Measurements from ENCODE around the gene ILF2.
"Not testable (repeated sequence)": the region's sequence is repeated elsewhere in the genome, so short reads cannot be mapped to it uniquely, and the experiment has no call there.

Gene ILF2

DNA sequence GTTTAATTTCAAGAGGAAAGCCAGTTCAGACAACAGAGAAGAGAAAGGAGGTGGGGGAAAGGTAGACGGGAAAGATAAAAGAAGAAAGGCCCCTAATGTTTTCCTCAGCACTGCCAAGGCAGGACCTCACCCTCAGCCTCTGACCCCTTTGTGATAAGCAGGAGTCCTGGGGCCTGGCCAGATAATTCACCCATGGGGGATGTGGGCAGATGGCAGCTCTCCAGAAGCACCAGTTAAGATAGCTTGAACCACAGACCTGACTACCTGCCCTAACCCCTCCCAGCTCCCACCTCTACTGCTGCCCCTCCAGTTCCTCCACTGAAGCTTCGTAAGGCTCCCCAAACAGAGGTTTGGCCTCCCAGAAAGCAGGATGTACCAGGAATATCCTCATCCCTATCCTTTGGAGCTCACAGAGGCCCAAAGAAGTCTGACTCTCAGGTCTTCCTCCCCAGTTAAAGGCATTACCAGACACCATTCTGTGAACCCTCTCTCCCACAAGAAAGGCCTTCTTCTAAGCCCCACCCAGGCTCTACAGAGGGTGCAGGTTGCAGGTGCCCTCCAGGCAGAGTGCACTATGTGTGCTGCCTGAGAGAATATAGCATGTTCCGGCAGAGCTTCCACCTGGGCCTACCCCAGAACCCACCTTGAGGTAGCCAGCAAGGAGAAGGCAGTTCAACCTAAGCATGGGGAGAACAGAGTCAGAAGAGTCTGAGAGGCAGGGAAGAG, 21.5 kb downstream of the ILF2 start:
- peaks cover 16 to 23% of the 10 kb centered on the region in 2 donors for H3K36me3 ChIP-seq (ENCODE audit: control insufficient read depth in 2 of 2, insufficient read depth in 2 of 2, low read length in 2 of 2)
- no peak overlapping the region for H3K27ac ChIP-seq (ENCODE audit: low read depth in 2 of 2, low read length in 2 of 2)
- no peaks in the 10 kb centered on the region for H3K27me3 ChIP-seq (ENCODE audit: control insufficient read depth in 2 of 2, insufficient read depth in 2 of 2, low read length in 2 of 2)
- no peak overlapping the region for H3K4me3 ChIP-seq (ENCODE audit: low read length in 2 of 2)
- H3K9ac ChIP-seq (ENCODE audit: low read depth in 1 of 2, low read length in 2 of 2): no peak overlapping the region
- no peaks in the 10 kb centered on the region for H3K9me3 ChIP-seq (ENCODE audit: control insufficient read depth in 2 of 2, low read length in 2 of 2)
- peaks cover 6 to 11% of the 10 kb centered on the region in 2 donors for H3K4me1 ChIP-seq (ENCODE audit: control insufficient read depth in 2 of 2, insufficient read depth in 2 of 2, low read length in 2 of 2)

DNA sequence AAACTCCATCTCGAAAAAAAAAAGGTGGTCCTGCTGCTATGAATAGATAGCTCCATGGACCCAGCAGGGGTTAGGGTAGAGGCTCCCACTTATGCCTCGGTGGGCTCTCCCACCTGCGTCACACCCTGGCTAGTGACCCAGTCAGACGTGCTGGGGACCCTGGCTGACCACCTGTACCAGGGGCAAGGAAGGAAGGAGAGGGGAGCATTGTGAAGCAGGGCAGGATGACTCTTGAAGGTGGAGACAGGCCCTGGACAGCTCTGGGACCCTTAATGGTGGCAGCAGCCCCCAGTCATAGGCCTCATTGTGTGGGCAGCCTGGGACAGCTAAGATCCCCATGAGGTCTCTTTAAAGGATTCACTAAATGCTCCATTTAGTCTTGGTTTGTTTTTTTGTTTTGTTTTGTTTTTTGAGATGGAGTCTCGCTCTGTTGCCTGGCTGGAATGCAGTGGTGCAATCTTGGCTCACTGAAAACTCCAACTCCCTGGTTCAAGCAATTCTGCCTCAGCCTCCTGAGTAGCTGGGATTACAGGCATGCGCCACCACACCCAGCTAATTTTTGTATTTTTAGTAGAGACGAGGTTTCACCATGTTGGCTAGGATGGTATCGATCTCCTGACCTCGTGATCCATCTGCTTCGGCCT, 22.7 kb downstream of the ILF2 start:
- H3K9me3 ChIP-seq (ENCODE audit: control insufficient read depth in 2 of 2, low read length in 2 of 2): no peaks in the 10 kb centered on the region
- no peak overlapping the region for H3K4me3 ChIP-seq (ENCODE audit: low read length in 2 of 2)
- H3K9ac ChIP-seq (ENCODE audit: low read depth in 1 of 2, low read length in 2 of 2): no peak overlapping the region
- H3K27ac ChIP-seq (ENCODE audit: low read depth in 2 of 2, low read length in 2 of 2): no peak overlapping the region
- peaks cover 6 to 10% of the 10 kb centered on the region in 2 donors for H3K4me1 ChIP-seq (ENCODE audit: control insufficient read depth in 2 of 2, insufficient read depth in 2 of 2, low read length in 2 of 2)
- H3K27me3 ChIP-seq (ENCODE audit: control insufficient read depth in 2 of 2, insufficient read depth in 2 of 2, low read length in 2 of 2): no peaks in the 10 kb centered on the region
- H3K36me3 ChIP-seq (ENCODE audit: control insufficient read depth in 2 of 2, insufficient read depth in 2 of 2, low read length in 2 of 2): peaks cover 25 to 33% of the 10 kb centered on the region in 2 donors

DNA sequence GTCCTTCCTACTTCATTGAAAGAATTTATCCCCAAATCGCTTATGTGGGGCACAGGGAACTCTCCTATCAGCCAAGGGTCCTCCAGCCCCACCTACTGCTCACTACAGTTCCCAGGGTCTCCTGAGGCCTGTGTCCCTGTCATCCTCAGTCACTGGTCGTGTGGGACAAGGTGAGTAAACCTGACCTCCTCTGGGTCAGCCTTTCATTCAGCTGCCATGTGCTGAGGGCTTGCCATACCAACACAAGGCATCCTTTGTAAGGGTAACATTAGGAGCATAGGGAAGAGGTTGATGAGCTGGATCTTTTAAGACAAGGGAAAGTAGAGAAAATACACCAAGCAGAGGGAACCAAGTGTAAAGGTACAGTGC, 23.5 kb downstream of the ILF2 start:
- no peaks in the 10 kb centered on the region for H3K9me3 ChIP-seq (ENCODE audit: control insufficient read depth in 2 of 2, low read length in 2 of 2)
- no peak overlapping the region for H3K27ac ChIP-seq (ENCODE audit: low read depth in 2 of 2, low read length in 2 of 2)
- no peaks in the 10 kb centered on the region for H3K27me3 ChIP-seq (ENCODE audit: control insufficient read depth in 2 of 2, insufficient read depth in 2 of 2, low read length in 2 of 2)
- H3K4me3 ChIP-seq (ENCODE audit: low read length in 2 of 2): no peak overlapping the region
- no peak overlapping the region for H3K9ac ChIP-seq (ENCODE audit: low read depth in 1 of 2, low read length in 2 of 2)
- peaks cover 0 to 3% of the 10 kb centered on the region in 2 donors for H3K4me1 ChIP-seq (ENCODE audit: control insufficient read depth in 2 of 2, insufficient read depth in 2 of 2, low read length in 2 of 2)
- H3K36me3 ChIP-seq (ENCODE audit: control insufficient read depth in 2 of 2, insufficient read depth in 2 of 2, low read length in 2 of 2): peaks cover 33 to 41% of the 10 kb centered on the region in 2 donors

DNA sequence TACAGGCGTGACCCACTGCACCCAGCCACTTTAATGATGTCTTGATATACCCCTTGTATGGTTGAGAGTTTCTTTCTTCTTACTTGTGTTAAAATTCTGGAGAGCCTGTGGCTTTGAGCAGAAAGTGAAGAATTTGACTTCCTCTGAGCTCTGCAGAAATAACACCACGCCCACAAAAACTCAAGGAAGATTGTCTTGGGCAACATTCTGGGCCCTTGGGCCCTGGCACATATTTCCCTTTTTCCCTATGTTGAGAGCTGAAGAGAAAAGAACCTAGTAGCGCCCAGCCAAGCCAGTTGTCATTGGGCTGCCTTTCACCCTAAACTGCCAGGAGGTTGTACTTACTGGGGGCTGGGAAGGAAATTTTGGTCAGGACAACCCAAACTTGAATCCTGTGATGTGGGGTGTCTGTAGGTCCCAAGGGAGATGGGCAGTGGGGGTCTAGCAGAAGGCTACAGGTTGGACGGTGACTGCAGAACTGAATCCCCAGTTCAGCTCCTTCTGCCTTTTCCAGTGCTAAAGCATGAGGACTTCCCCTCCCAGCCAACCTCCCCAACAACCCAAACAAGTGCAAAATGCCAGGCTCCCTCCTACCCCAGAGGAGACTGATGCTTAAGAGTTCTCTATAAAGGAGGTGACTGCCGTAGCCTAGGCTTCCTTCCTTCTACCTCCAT, 24.0 kb downstream of the ILF2 start:
- Histone ChIP-seq H3K9me3 (ENCODE audit: control insufficient read depth in 2 of 2, low read length in 2 of 2) (no peaks in the 10 kb centered on the region), H3K4me1 (ENCODE audit: control insufficient read depth in 2 of 2, insufficient read depth in 2 of 2, low read length in 2 of 2) (peaks cover 0 to 3% of the 10 kb centered on the region in 2 donors), H3K36me3 (ENCODE audit: control insufficient read depth in 2 of 2, insufficient read depth in 2 of 2, low read length in 2 of 2) (peaks cover 38 to 46% of the 10 kb centered on the region in 2 donors), H3K9ac (ENCODE audit: low read depth in 1 of 2, low read length in 2 of 2) (no peak overlapping the region), H3K4me3 (ENCODE audit: low read length in 2 of 2) (no peak overlapping the region), H3K27ac (ENCODE audit: low read depth in 2 of 2, low read length in 2 of 2) (no peak overlapping the region), H3K27me3 (ENCODE audit: control insufficient read depth in 2 of 2, insufficient read depth in 2 of 2, low read length in 2 of 2) (no peaks in the 10 kb centered on the region)

DNA sequence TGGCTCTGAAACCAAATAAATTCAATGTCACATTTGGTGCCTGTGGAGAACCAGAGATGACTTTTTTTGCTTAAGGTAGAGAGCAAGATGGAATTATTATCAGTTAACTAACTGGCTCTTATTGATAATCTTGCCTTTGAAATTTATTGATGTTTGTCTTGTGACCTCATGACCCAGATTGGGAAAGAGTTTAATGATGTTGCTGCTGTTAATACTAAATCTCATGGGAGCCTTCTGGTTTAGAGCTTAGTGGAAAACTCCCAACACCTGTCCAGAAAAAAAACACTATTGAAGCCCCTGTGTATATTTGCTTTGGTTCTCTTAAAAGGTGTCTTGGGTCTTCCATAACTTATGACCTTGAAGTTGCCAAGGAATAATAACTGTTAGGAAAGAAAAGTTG, 27.0 kb downstream of the ILF2 start:
- Histone ChIP-seq H3K9me3 (ENCODE audit: control insufficient read depth in 2 of 2, low read length in 2 of 2) (no peaks in the 10 kb centered on the region), H3K27me3 (ENCODE audit: control insufficient read depth in 2 of 2, insufficient read depth in 2 of 2, low read length in 2 of 2) (no peaks in the 10 kb centered on the region), H3K36me3 (ENCODE audit: control insufficient read depth in 2 of 2, insufficient read depth in 2 of 2, low read length in 2 of 2) (peaks cover 65 to 66% of the 10 kb centered on the region in 2 donors), H3K4me1 (ENCODE audit: control insufficient read depth in 2 of 2, insufficient read depth in 2 of 2, low read length in 2 of 2) (no peaks in the 10 kb centered on the region), H3K9ac (ENCODE audit: low read depth in 1 of 2, low read length in 2 of 2) (no peak overlapping the region), H3K4me3 (ENCODE audit: low read length in 2 of 2) (no peak overlapping the region), H3K27ac (ENCODE audit: low read depth in 2 of 2, low read length in 2 of 2) (no peak overlapping the region)

DNA sequence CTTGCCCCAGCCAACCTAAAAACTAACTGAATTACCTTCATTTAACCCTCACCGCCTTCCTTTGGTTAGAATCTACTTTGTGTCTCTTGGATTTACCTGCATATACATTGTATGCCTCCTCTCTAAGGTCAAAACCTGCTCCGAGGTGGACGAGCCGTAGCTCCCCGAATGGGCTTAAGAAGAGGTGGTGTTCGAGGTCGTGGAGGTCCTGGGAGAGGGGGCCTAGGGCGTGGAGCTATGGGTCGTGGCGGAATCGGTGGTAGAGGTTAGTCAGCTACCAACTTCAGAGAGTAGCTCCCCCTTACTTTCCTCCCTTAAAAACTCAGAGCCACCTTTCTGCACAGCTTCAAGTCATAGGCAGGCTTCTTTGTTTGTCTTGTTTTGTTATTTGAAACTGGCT, 27.7 kb downstream of the ILF2 start:
- Histone ChIP-seq H3K4me1 (ENCODE audit: control insufficient read depth in 2 of 2, insufficient read depth in 2 of 2, low read length in 2 of 2) (peaks cover 0 to 1% of the 10 kb centered on the region in 2 donors), H3K9ac (ENCODE audit: low read depth in 1 of 2, low read length in 2 of 2) (no peak overlapping the region), H3K27ac (ENCODE audit: low read depth in 2 of 2, low read length in 2 of 2) (no peak overlapping the region), H3K9me3 (ENCODE audit: control insufficient read depth in 2 of 2, low read length in 2 of 2) (no peaks in the 10 kb centered on the region), H3K27me3 (ENCODE audit: control insufficient read depth in 2 of 2, insufficient read depth in 2 of 2, low read length in 2 of 2) (no peaks in the 10 kb centered on the region), H3K36me3 (ENCODE audit: control insufficient read depth in 2 of 2, insufficient read depth in 2 of 2, low read length in 2 of 2) (peaks cover 70 to 73% of the 10 kb centered on the region in 2 donors), H3K4me3 (ENCODE audit: low read length in 2 of 2) (no peak overlapping the region)

DNA sequence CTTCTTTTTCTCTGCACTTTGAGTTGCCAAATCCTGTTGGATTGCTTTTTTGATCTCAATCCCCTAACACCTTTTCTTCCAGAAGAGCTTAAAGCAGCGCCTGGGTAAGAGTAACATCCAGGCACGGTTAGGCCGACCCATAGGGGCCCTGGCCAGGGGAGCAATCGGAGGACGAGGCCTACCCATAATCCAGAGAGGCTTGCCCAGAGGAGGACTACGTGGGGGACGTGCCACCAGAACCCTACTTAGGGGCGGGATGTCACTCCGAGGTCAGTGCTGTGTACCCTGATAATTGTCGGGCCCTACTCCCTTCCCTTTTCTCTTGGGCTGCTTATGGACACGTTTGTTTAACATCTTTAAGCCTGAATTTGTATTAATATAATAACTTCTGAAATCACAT, 28.6 kb downstream of the ILF2 start:
- H3K27ac ChIP-seq (ENCODE audit: low read depth in 2 of 2, low read length in 2 of 2): no peak overlapping the region
- H3K36me3 ChIP-seq (ENCODE audit: control insufficient read depth in 2 of 2, insufficient read depth in 2 of 2, low read length in 2 of 2): peaks cover 77 to 81% of the 10 kb centered on the region in 2 donors
- H3K4me3 ChIP-seq (ENCODE audit: low read length in 2 of 2): no peak overlapping the region
- H3K27me3 ChIP-seq (ENCODE audit: control insufficient read depth in 2 of 2, insufficient read depth in 2 of 2, low read length in 2 of 2): no peaks in the 10 kb centered on the region
- H3K9ac ChIP-seq (ENCODE audit: low read depth in 1 of 2, low read length in 2 of 2): no peak overlapping the region
- peaks cover 0 to 2% of the 10 kb centered on the region in 2 donors for H3K4me1 ChIP-seq (ENCODE audit: control insufficient read depth in 2 of 2, insufficient read depth in 2 of 2, low read length in 2 of 2)
- H3K9me3 ChIP-seq (ENCODE audit: control insufficient read depth in 2 of 2, low read length in 2 of 2): no peaks in the 10 kb centered on the region

DNA sequence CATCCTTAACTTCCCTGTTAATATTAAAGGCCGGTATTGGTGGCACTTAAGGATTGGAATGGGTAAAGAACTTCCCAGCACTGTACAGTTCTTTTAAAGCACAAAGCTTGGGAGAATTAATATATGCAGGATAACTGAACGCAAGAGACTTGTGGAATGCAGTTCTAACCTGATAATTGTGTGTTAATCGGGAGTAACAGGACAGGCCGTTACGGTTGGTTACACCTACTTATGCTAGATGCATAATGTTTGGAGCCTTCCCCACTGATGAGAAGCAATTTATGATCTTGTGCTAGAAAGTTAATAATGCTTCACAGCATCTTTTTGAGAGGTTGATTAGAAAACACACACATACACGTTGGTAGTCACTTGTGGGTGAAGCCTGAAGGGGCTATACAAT, 29.9 kb downstream of the ILF2 start:
- H3K4me1 ChIP-seq (ENCODE audit: control insufficient read depth in 2 of 2, insufficient read depth in 2 of 2, low read length in 2 of 2): peaks cover 5% of the 10 kb centered on the region in 2 donors
- peaks cover 82 to 85% of the 10 kb centered on the region in 2 donors for H3K36me3 ChIP-seq (ENCODE audit: control insufficient read depth in 2 of 2, insufficient read depth in 2 of 2, low read length in 2 of 2)

DNA sequence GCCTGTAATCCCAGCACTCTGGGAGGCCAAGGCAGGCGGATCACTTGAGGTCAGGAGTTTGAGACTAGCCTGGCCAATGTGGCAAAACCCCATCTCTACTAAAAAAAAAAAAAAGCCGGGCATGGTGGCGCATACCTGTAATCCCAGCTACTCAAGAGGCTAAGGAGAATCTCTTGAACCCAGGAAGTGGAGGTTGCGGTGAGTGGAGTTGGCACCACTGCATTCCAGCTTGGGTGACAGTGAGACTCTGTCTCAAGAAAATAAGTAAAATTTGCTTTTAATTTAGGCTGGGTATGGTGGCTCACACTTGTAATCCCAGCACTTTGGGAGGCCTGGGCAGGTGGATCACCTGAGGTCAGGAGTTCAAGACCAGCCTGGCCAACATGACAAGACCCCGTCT, 30.6 kb downstream of the ILF2 start:
- not testable (repeated sequence) for H3K27me3 ChIP-seq (ENCODE audit: control insufficient read depth in 2 of 2, insufficient read depth in 2 of 2, low read length in 2 of 2); H3K9me3 ChIP-seq (ENCODE audit: control insufficient read depth in 2 of 2, low read length in 2 of 2); H3K4me3 ChIP-seq (ENCODE audit: low read length in 2 of 2); H3K27ac ChIP-seq (ENCODE audit: low read depth in 2 of 2, low read length in 2 of 2); H3K9ac ChIP-seq (ENCODE audit: low read depth in 1 of 2, low read length in 2 of 2)
- Histone ChIP-seq H3K4me1 (ENCODE audit: control insufficient read depth in 2 of 2, insufficient read depth in 2 of 2, low read length in 2 of 2) (peaks cover 5 to 11% of the 10 kb centered on the region in 2 donors), H3K36me3 (ENCODE audit: control insufficient read depth in 2 of 2, insufficient read depth in 2 of 2, low read length in 2 of 2) (peaks cover 75 to 78% of the 10 kb centered on the region in 2 donors)

More for the DNA sequence above, 29.9 kb downstream of the ILF2 start:
- Histone ChIP-seq H3K27ac (ENCODE audit: low read depth in 2 of 2, low read length in 2 of 2) (no peak overlapping the region), H3K9ac (ENCODE audit: low read depth in 1 of 2, low read length in 2 of 2) (no peak overlapping the region), H3K27me3 (ENCODE audit: control insufficient read depth in 2 of 2, insufficient read depth in 2 of 2, low read length in 2 of 2) (no peaks in the 10 kb centered on the region), H3K4me3 (ENCODE audit: low read length in 2 of 2) (no peak overlapping the region), H3K9me3 (ENCODE audit: control insufficient read depth in 2 of 2, low read length in 2 of 2) (no peaks in the 10 kb centered on the region)

DNA sequence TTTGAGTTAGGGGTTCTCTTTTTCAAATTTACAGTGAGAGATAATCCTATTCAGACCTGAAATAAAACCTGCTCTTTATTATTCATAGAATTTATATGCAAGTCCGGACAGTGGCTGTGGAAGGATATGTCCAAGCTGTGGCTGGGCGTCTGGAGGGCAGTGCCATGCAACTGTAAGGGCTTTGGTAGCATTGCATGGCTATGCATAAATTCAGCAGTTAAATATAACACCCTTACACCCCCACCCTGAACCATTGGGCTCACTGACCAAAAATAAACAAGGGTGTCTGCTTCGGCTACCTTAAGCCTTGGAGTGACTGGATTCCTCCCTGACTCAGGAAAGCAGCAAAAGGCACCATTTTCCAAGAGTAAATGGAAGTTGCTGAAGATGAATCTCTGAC, 31.5 kb downstream of the ILF2 start:
- no peak overlapping the region for H3K27ac ChIP-seq (ENCODE audit: low read depth in 2 of 2, low read length in 2 of 2)
- peaks cover 5 to 11% of the 10 kb centered on the region in 2 donors for H3K4me1 ChIP-seq (ENCODE audit: control insufficient read depth in 2 of 2, insufficient read depth in 2 of 2, low read length in 2 of 2)
- H3K9me3 ChIP-seq (ENCODE audit: control insufficient read depth in 2 of 2, low read length in 2 of 2): no peaks in the 10 kb centered on the region
- no peak overlapping the region for H3K4me3 ChIP-seq (ENCODE audit: low read length in 2 of 2)
- no peaks in the 10 kb centered on the region for H3K27me3 ChIP-seq (ENCODE audit: control insufficient read depth in 2 of 2, insufficient read depth in 2 of 2, low read length in 2 of 2)
- H3K36me3 ChIP-seq (ENCODE audit: control insufficient read depth in 2 of 2, insufficient read depth in 2 of 2, low read length in 2 of 2): peaks cover 66 to 73% of the 10 kb centered on the region in 2 donors
- no peak overlapping the region for H3K9ac ChIP-seq (ENCODE audit: low read depth in 1 of 2, low read length in 2 of 2)
